ENCODE data around the gene TMEM14C.
"Not testable (repeated sequence)": the region's sequence is repeated elsewhere in the genome, so short reads cannot be mapped to it uniquely, and the experiment has no call there.

The TMEM14C gene

DNA sequence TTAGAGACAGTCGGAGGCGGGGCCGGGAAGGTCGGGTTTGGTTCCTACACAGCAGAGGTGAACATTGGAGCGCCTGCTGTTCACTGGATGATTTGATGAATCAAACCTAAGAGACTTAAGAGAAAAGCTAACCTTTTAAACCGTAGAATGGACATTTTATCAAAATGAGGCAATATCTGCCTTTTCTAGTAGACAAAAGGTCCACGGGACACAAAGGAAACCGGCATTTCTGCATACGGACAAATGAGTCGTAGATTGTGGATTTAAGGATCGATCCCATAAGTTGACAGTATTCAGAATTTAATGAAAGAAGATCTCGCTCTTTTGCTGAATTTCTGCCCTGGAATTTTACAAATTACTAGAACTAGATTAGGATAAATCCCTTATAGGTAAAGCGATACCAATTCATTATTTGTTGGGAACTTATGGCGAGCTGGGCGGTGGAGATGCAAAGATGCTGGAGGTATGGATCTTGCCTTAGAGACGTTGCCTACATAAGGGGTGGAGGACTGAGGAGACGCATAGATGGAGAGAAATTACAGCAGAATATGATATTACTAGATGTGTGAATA lies 27.7 kb upstream of the TMEM14C start:
- peak overlapping the region; percentile 74 for H3K4me3 ChIP-seq (replicated peaks; ENCODE audit: low read depth, low read length)
- TF ChIP-seq, protein P1, sequence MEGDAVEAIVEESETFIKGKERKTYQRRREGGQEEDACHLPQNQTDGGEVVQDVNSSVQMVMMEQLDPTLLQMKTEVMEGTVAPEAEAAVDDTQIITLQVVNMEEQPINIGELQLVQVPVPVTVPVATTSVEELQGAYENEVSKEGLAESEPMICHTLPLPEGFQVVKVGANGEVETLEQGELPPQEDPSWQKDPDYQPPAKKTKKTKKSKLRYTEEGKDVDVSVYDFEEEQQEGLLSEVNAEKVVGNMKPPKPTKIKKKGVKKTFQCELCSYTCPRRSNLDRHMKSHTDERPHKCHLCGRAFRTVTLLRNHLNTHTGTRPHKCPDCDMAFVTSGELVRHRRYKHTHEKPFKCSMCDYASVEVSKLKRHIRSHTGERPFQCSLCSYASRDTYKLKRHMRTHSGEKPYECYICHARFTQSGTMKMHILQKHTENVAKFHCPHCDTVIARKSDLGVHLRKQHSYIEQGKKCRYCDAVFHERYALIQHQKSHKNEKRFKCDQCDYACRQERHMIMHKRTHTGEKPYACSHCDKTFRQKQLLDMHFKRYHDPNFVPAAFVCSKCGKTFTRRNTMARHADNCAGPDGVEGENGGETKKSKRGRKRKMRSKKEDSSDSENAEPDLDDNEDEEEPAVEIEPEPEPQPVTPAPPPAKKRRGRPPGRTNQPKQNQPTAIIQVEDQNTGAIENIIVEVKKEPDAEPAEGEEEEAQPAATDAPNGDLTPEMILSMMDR (IDR thresholded peaks at IDR 0.05; ENCODE audit: low read length, missing control alignments), result no peak
- peak; percentile 3 for DNase-seq (ENCODE audit: low read depth)

DNA sequence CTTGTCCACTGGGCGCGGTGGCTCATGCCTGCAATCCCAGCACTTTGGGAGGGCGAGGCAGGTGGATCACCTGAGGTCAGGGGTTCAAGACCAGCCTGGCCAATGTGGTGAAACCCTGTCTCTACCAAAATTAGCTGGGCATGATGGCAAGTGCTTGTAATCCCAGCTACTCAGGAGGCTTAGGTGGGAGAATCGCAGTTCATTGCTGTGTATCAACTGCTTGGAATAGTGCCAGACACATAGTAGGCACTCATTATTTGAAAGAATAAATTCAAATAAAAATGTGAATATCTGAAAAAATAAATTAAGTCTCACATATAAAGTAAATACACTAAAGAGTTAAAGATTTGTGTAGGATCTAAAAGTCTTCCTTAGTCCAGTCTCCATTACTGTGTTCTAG lies 26.2 kb upstream of the TMEM14C start:
- DNase-seq (ENCODE audit: low read depth), result no peak
- no peak overlapping the region for H3K4me3 ChIP-seq (replicated peaks; ENCODE audit: low read depth, low read length)
- TF ChIP-seq, protein P1 (IDR thresholded peaks at IDR 0.05; ENCODE audit: low read length, missing control alignments), result no peak

DNA sequence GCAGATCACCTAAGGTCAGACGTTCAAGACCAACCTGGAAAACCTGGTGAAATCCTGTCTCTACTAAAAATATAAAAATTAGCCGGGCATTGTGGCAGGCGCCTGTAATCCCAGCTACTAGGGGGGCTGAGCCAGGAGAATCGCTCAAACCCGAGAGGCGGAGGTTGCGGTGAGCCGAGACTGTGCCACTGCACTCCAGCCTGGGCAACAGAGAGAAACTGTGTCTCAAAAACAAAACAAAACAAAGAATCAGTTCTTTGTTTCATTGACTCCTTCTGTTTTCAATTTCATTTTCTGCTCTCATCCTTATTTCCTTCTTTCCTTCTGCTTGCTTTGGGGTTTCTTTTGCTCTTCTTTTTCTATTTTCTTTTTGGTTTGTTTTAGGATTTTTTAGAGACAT lies 8.9 kb upstream of the TMEM14C start:
- no peak for DNase-seq (ENCODE audit: low read depth)
- no peak overlapping the region for H3K4me3 ChIP-seq (replicated peaks; ENCODE audit: low read depth, low read length)
- TF ChIP-seq, protein P1 (IDR thresholded peaks at IDR 0.05; ENCODE audit: low read length, missing control alignments), result no peak

DNA sequence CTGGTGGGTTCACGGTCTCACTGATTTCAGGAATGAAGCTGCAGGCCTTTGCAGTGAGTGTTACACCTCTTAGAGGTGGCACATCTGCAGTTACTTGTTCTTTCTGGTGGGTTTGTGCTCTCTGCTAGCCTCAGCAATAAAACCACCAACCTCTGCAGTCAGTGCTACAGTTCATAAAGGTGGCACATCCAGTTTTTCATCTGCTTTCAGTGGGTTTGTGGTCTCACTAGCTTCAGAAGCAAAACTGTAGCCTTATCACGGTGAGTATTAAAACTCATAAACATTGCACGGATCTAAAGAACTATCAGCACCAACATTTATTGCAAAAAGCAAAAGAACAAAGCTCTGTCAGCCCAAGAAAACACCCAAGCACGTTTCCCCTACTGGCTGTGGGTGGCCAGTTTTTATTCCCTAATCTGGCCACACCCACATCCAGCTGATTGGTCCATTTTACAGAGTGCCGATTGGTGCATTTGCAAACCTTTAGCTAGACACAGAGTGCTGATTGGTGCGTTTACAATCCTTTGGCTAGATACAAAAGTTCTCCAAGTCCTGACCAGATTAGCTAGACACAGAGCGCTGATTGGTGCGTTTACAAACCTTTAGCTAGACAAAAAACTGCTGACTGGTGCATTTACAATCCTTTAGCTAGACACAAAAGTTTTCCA lies 3.4 kb upstream of the TMEM14C start:
- H3K4me3 ChIP-seq (replicated peaks; ENCODE audit: low read depth, low read length), result peak overlapping the region; percentile 56
- TF ChIP-seq, protein P1 (IDR thresholded peaks at IDR 0.05; ENCODE audit: low read length, missing control alignments), result no peak
- no peak for DNase-seq (ENCODE audit: low read depth)

DNA sequence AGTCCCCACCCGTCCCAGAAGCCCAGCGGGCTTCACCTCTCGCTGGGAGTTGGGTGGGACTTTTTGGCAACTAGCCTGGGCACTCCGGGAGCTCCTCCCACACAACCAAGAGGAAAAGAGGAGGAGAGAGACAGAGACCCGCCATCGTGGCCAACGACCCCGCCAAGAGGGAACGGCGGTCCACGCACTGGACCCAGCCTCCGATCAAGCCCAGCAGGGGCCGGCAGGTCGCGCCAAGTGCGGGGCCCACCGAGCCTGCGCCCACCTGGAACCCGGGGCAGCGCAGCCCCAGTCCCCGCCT lies 3.0 kb upstream of the TMEM14C start:
- DNase-seq (ENCODE audit: low read depth), result no peak
- TF ChIP-seq, protein P1 (IDR thresholded peaks at IDR 0.05; ENCODE audit: low read length, missing control alignments), result no peak
- peak overlapping the region; percentile 56 for H3K4me3 ChIP-seq (replicated peaks; ENCODE audit: low read depth, low read length)

DNA sequence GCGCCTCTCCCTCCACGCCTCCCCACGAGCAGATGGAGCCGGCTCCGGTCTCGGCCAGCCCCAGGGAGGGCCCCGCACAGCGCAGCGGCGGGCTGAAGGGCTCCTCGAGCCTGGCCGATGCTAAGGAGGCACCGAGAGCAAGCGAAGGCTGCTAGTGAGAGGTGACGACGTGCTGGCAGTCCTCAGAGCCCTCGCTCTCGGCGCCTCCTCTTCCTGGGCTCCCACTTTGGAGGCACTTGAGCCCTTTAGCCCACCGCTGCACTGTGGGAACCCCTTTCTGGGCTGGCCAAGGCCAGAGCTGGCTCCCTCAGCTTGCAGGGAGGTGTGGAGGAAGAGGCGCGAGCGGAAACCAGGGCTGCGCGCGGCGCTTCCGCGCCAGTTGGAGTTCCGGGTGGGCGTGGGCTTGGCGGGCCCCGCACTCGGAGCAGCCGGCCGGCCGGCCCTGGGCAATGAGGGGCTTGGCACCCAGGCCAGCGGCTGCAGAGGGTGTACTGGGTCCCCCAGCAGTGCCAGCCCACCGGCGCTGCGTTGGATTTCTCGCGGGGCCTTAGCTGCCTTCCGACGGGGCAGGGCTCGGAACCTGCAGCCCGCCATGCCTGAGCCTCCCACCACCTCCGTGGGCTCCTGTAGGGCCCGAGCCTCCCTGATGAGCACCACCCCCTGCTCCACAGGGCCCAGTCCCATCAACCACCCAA lies 2.5 kb upstream of the TMEM14C start:
- no peak for DNase-seq (ENCODE audit: low read depth)
- TF ChIP-seq, protein P1 (IDR thresholded peaks at IDR 0.05; ENCODE audit: low read length, missing control alignments), result no peak
- H3K4me3 ChIP-seq (replicated peaks; ENCODE audit: low read depth, low read length), result peak overlapping the region; percentile 56

DNA sequence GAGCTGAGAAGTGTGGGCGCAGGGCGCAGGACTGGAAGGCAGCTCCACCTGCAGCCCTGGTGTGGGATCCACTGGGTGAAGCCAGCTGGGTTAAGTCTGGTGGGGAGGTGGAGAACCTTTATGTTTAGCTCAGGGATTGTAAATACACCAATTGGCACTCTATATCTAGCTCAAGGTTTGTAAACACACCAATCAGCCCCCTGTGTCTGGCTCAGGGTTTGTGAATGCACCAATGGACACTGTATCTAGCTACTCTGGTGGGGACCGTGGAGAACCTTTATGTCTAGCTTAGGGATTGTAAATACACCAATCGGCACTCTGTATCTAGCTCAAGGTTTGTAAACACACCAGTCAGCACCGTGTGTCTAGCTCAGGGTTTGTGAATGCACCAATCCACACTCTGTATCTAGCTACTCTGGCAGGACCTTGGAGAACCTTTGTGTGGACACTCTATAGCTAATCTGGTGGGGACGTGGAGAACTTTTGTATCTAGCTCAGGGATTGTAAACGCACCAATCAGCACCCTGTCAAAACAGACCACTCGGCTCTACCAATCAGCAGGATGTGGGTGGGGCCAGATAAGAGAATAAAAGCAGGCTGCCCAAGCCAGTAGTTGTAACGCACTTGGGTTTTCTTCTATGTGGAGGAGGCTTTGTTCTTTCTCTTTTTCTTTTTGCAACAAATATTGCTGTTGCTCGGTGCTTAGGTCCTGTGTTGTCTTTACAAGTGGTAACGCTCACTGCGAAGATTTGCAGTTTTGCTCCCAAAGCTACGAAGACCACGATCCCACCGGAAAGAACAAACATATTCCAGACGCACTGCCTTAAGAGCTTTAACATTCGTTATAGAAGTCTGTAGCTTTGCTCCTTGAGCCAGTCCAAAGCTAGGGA lies 1.7 kb upstream of the TMEM14C start:
- peak overlapping the region; percentile 56 for H3K4me3 ChIP-seq (replicated peaks; ENCODE audit: low read depth, low read length)

More for the DNA sequence above, 1.7 kb upstream of the TMEM14C start:
- DNase-seq (ENCODE audit: low read depth), result not testable (repeated sequence)

Measured in fibroblast of pulmonary artery (primary cell).